Urothelium cell line (cell line): ENCODE data around the gene CUEDC1.

Source experiments
- DNase-seq: peaks from one replicate; pipeline ENCODE4 v3.0.0; 2011; ENCODE audit warnings: low spot score, mixed read lengths
- FAIRE-seq: peaks from 2 replicates; lab custom pipeline; 2011; peaks lifted over from hg19 to GRCh38; lab: Jason Lieb, UNC

Gene CUEDC1

GRCh38 chr17:57900991-57901743 is 54.0 kb downstream of the CUEDC1 start:
- no peak for FAIRE-seq
- DNase-seq, result peak; percentile 59

GRCh38 chr17:57899822-57900221 is 55.4 kb downstream of the CUEDC1 start:
- FAIRE-seq, result peak; percentile 17
- DNase-seq, result no peak

- DNase-seq, result no peak
Measured at GRCh38 chr17:57899391-57899790, 55.8 kb downstream of the CUEDC1 start.

GRCh38 chr17:57898487-57899311 is 56.5 kb downstream of the CUEDC1 start:
- FAIRE-seq (peak; percentile 74), DNase-seq (peak; percentile 92)

More at GRCh38 chr17:57899391-57899790, 55.8 kb downstream of the CUEDC1 start:
- FAIRE-seq, result no peak

- no peak for FAIRE-seq
- no peak for DNase-seq
Measured at GRCh38 chr17:57895382-57896060, 59.7 kb downstream of the CUEDC1 start.

- no peak for DNase-seq
- FAIRE-seq, result peak; percentile 85
Measured at GRCh38 chr17:57894848-57895247, 60.4 kb downstream of the CUEDC1 start.

- FAIRE-seq (peak; percentile 58), DNase-seq (peak; percentile 49)
Measured at GRCh38 chr17:57892820-57893595, 62.2 kb downstream of the CUEDC1 start.

GRCh38 chr17:57892146-57892819 is 62.9 kb downstream of the CUEDC1 start:
- DNase-seq (peak; percentile 60), FAIRE-seq (peak; percentile 23)

- FAIRE-seq (no peak), DNase-seq (no peak)
Measured at GRCh38 chr17:57890857-57891232, 64.4 kb downstream of the CUEDC1 start.

GRCh38 chr17:57889892-57890856 is 65.0 kb downstream of the CUEDC1 start:
- DNase-seq (peak; percentile 83), FAIRE-seq (peak; percentile 91)

GRCh38 chr17:57889252-57889651 is 66.0 kb downstream of the CUEDC1 start:
- no peak for DNase-seq
- peak; percentile 65 for FAIRE-seq

GRCh38 chr17:57888311-57889216 is 66.6 kb downstream of the CUEDC1 start:
- no peak for FAIRE-seq
- DNase-seq, result no peak

GRCh38 chr17:57887161-57887560 is 68.1 kb downstream of the CUEDC1 start:
- FAIRE-seq (peak; percentile 59), DNase-seq (no peak)

- DNase-seq, result no peak
- FAIRE-seq, result peak; percentile 94
Measured at GRCh38 chr17:57886020-57886419, 69.2 kb downstream of the CUEDC1 start.

- FAIRE-seq (peak; percentile 67), DNase-seq (no peak)
Measured at GRCh38 chr17:57885148-57885915, 69.9 kb downstream of the CUEDC1 start.

GRCh38 chr17:57881783-57882351 is 73.3 kb downstream of the CUEDC1 start:
- peak; percentile 50 for DNase-seq
- no peak for FAIRE-seq

- peak; percentile 67 for FAIRE-seq
Measured at GRCh38 chr17:57881143-57881542, 74.1 kb downstream of the CUEDC1 start.

More at GRCh38 chr17:57881143-57881542, 74.1 kb downstream of the CUEDC1 start:
- DNase-seq, result no peak
